ENCODE data around the gene HDAC9. TPM values are rescaled to one million over a fixed set of nuclear protein-coding genes. Genes with fewer than 3 reads are reported as not detected.

HDAC9 gene
- total RNA-seq, 1 donor from 2014 or later = 28.6 TPM

DNA sequence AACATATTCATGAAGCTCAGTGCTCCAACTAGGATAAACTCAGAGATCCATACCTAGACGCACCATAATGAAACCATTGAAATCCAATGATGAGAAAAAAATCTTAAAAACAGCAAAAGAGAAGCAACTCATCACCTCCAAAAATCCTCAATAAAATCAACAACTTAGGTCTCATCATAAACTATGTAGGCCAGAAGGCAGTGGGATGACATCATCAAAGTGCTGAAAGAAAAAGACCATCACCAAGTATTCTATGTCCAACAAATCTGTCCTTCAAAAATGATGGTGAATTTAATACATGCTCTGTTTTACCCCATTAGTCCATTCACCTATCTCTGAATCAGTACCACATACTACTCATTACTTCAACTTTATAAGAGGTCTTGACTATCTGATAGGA lies 304.4 kb downstream of the HDAC9 start:
- Histone ChIP-seq H3K9me3 (ENCODE audit: low read depth) (no peaks in the 10 kb centered on the region), H3K9ac (no peak overlapping the region), H3K79me2 (ENCODE audit: low read depth) (no peaks in the 10 kb centered on the region), H3K4me3 (no peak overlapping the region), H3K27ac (no peak overlapping the region), H3K36me3 (no peaks in the 10 kb centered on the region), H3K27me3 (no peaks in the 10 kb centered on the region), H3K4me1 (no peaks in the 10 kb centered on the region), H3F3A (ENCODE audit: low read depth) (no peaks in the 10 kb centered on the region), H3K4me2 (no peak overlapping the region), H4K20me1 (ENCODE audit: low read depth) (no peaks in the 10 kb centered on the region), H2AFZ (replicated peaks) (no peak overlapping the region)
- no peak overlapping the region for H3K27ac Mint-ChIP-seq
- H3K9me3 Mint-ChIP-seq = no peaks in the 10 kb centered on the region
- no peak overlapping the region for H3K4me3 Mint-ChIP-seq
- no peaks in the 10 kb centered on the region for H3K4me1 Mint-ChIP-seq
- DNase-seq (ENCODE audit: low spot score) = no peak
- TF ChIP-seq EZH2phosphoT487 (IDR thresholded peaks at IDR 0.05) (no peak), CTCF (IDR thresholded peaks at IDR 0.05) (no peak), EZH2 (IDR thresholded peaks at IDR 0.05) (no peak)
- H3K27me3 Mint-ChIP-seq (ENCODE audit: insufficient read depth, low read depth) = no peaks in the 10 kb centered on the region
- H3K36me3 Mint-ChIP-seq = no peaks in the 10 kb centered on the region

GRCh38 chr7:18803923-18804322 lies 308.4 kb downstream of the HDAC9 start:
- H3K79me2 ChIP-seq (ENCODE audit: low read depth) = no peaks in the 10 kb centered on the region
- no peak overlapping the region for H3K4me3 ChIP-seq
- no peak overlapping the region for H3K27ac Mint-ChIP-seq
- H3K9ac ChIP-seq = no peak overlapping the region
- no peaks in the 10 kb centered on the region for H4K20me1 ChIP-seq (ENCODE audit: low read depth)
- H3K27me3 Mint-ChIP-seq (ENCODE audit: insufficient read depth, low read depth) = peaks cover 2% of the 10 kb centered on the region
- peaks cover 16% of the 10 kb centered on the region for H3K4me1 Mint-ChIP-seq
- no peaks in the 10 kb centered on the region for H3K36me3 ChIP-seq
- peaks cover 16% of the 10 kb centered on the region for H3K4me1 ChIP-seq
- no peaks in the 10 kb centered on the region for H3K36me3 Mint-ChIP-seq
- TF ChIP-seq EZH2 (IDR thresholded peaks at IDR 0.05) (no peak), EZH2phosphoT487 (IDR thresholded peaks at IDR 0.05) (no peak), CTCF (IDR thresholded peaks at IDR 0.05) (no peak)
- H3K27ac ChIP-seq = no peak overlapping the region
- H3K4me2 ChIP-seq = no peak overlapping the region
- H2AFZ ChIP-seq (replicated peaks) = no peak overlapping the region
- no peak for DNase-seq (ENCODE audit: low spot score)
- no peaks in the 10 kb centered on the region for H3F3A ChIP-seq (ENCODE audit: low read depth)
- no peaks in the 10 kb centered on the region for H3K27me3 ChIP-seq
- H3K9me3 Mint-ChIP-seq = peaks cover 3% of the 10 kb centered on the region
- no peak overlapping the region for H3K4me3 Mint-ChIP-seq
- H3K9me3 ChIP-seq (ENCODE audit: low read depth) = no peaks in the 10 kb centered on the region

- Mint-ChIP-seq H3K27me3 (ENCODE audit: insufficient read depth, low read depth) (peaks cover 2% of the 10 kb centered on the region), H3K9me3 (peaks cover 3% of the 10 kb centered on the region), H3K4me3 (no peak overlapping the region), H3K27ac (no peak overlapping the region), H3K36me3 (no peaks in the 10 kb centered on the region), H3K4me1 (peaks cover 16% of the 10 kb centered on the region)
- TF ChIP-seq EZH2 (IDR thresholded peaks at IDR 0.05) (no peak), EZH2phosphoT487 (IDR thresholded peaks at IDR 0.05) (no peak), CTCF (IDR thresholded peaks at IDR 0.05) (no peak)
- Histone ChIP-seq H3K9ac (no peak overlapping the region), H3K27ac (no peak overlapping the region), H4K20me1 (ENCODE audit: low read depth) (no peaks in the 10 kb centered on the region), H3F3A (ENCODE audit: low read depth) (no peaks in the 10 kb centered on the region), H3K79me2 (ENCODE audit: low read depth) (no peaks in the 10 kb centered on the region), H3K4me2 (no peak overlapping the region), H3K4me3 (no peak overlapping the region), H3K9me3 (ENCODE audit: low read depth) (no peaks in the 10 kb centered on the region), H3K27me3 (no peaks in the 10 kb centered on the region), H3K4me1 (peaks cover 16% of the 10 kb centered on the region), H2AFZ (replicated peaks) (no peak overlapping the region), H3K36me3 (no peaks in the 10 kb centered on the region)
- peak; percentile 59 for DNase-seq (ENCODE audit: low spot score)
Measured at GRCh38 chr7:18806177-18806576, 310.6 kb downstream of the HDAC9 start.
